SK-N-SH (cell line): Measurements from ENCODE around the gene PSD. TPM values are rescaled to one million over a fixed set of nuclear protein-coding genes. Genes with fewer than 3 reads are reported as not detected.

Experiments
- CTCF ChIA-PET: fragments of 300-600, 350-600 bp; formaldehyde crosslinking; extraction: SDS; loops from one replicate; lab custom pipeline; 2021; lab: Yijun Ruan, JAX
- POLR2A ChIA-PET: fragments of 350-600 bp; sonication (Branson Sonifier 250); formaldehyde crosslinking; extraction: SDS; loops from one replicate; lab custom pipeline; 2020; ENCODE audit warnings: antibody characterized with exemption, inconsistent platforms; lab: Yijun Ruan, JAX
- DNase-seq: peaks from one replicate; pipeline ENCODE4 v3.0.0; 2012
- H2AFZ ChIP-seq: fragments of 200-600 bp; sonication (generic); 2 replicates; pipeline ENCODE4 v1.8.1; 2016; ENCODE audit warnings: antibody characterized with exemption, mild to moderate bottlenecking, low read depth
- H3F3A ChIP-seq: fragments of 200-600 bp; sonication (generic); replicated peaks from 2 replicates; pipeline ENCODE3; 2016; ENCODE audit warnings: antibody characterized with exemption, mild to moderate bottlenecking; ENCODE audit not compliant: insufficient read depth
- H3K27ac ChIP-seq, 2 experiments: fragments of 200-500 bp in 1 of 2; fragments of 200-600 bp in 1 of 2; sonication (Bioruptor generic) in 1 of 2; sonication (generic), shearing (Covaris generic) in 1 of 2; 2 replicates each; pipeline versions ENCODE4 v1.5.1 to v1.6.1; 2014 to 2016; ENCODE audit warnings: low read depth in 2 of 2, inconsistent platforms in 1 of 2, low read length in 1 of 2, mild to moderate bottlenecking in 1 of 2, mixed read lengths in 1 of 2
- H3K27me3 ChIP-seq: fragments of 200-600 bp; sonication (generic), shearing (Covaris generic); 2 replicates; pipeline ENCODE4 v1.6.1; 2016; ENCODE audit warnings: mixed run types; ENCODE audit not compliant: insufficient read depth
- H3K36me3 ChIP-seq, 2 experiments: fragments of 200-500 bp in 1 of 2; fragments of 200-600 bp in 1 of 2; sonication (Bioruptor generic) in 1 of 2; sonication (generic) in 1 of 2; replicated peaks in 1 of 2; 2 replicates each; pipeline versions ENCODE3 to v1.5.1; 2014 to 2016; ENCODE audit warnings: low read length in 1 of 2, mild to moderate bottlenecking in 1 of 2; ENCODE audit not compliant: insufficient read depth in 2 of 2, control insufficient read depth in 1 of 2
- H3K4me1 ChIP-seq, 2 experiments: fragments of 200-500 bp in 1 of 2; fragments of 200-600 bp in 1 of 2; sonication (Bioruptor generic) in 1 of 2; sonication (generic), shearing (Covaris generic) in 1 of 2; 2 replicates each; pipeline versions ENCODE4 v1.5.1 to v1.6.1; 2014 to 2016; ENCODE audit warnings: low read depth in 1 of 2, low read length in 1 of 2, mixed run types in 1 of 2; ENCODE audit not compliant: insufficient read depth in 2 of 2, control insufficient read depth in 1 of 2
- H3K4me2 ChIP-seq: fragments of 200-600 bp; sonication (generic), shearing (Covaris generic); 2 replicates; pipeline ENCODE4 v1.6.1; 2017; ENCODE audit warnings: mixed run types
- H3K4me3 ChIP-seq, 2 experiments: fragments of 200-500 bp in 1 of 2; fragments of 200-600 bp in 1 of 2; sonication (Bioruptor generic) in 1 of 2; sonication (generic), shearing (Covaris generic) in 1 of 2; 2 replicates each; pipeline versions ENCODE4 v1.5.1 to v1.8.1; 2014 to 2016; ENCODE audit warnings: low read depth in 2 of 2, inconsistent platforms in 1 of 2, low read length in 1 of 2, mild to moderate bottlenecking in 1 of 2, mixed read lengths in 1 of 2, moderate library complexity in 1 of 2
- H3K79me2 ChIP-seq: fragments of 200-600 bp; sonication (generic); 2 replicates; pipeline ENCODE4 v1.8.1; 2017; ENCODE audit warnings: mild to moderate bottlenecking; ENCODE audit not compliant: insufficient read depth
- H3K9ac ChIP-seq: fragments of 200-600 bp; sonication (generic); 2 replicates; pipeline ENCODE4 v1.6.1; 2017; ENCODE audit warnings: mixed run types
- H3K9me2 ChIP-seq: fragments of 200-600 bp; sonication (generic); 2 replicates; pipeline ENCODE4 v1.6.1; 2017; ENCODE audit warnings: mixed run types
- H3K9me3 ChIP-seq: fragments of 200-600 bp; sonication (generic); 2 replicates; pipeline ENCODE4 v1.6.1; 2017; ENCODE audit warnings: mixed run types, mild to moderate bottlenecking, moderate library complexity
- H4K20me1 ChIP-seq: fragments of 200-600 bp; sonication (generic); 2 replicates; pipeline ENCODE4 v1.6.1; 2017; ENCODE audit warnings: mild to moderate bottlenecking, mixed run types; ENCODE audit not compliant: insufficient read depth
- CTCF ChIP-seq: fragments of 200-600 bp; sonication (generic); IDR thresholded peaks from 2 replicates; pipeline ENCODE4 v1.6.1; 2017; ENCODE audit warnings: antibody characterized with exemption, mild to moderate bottlenecking, moderate library complexity
- FOXJ3 ChIP-seq: sonication (generic); formaldehyde crosslinking; IDR thresholded peaks from 2 replicates; pipeline ENCODE4 v1.5.1; 2020; ENCODE audit warnings: mild to moderate bottlenecking, missing genetic modification reagents
- JUND ChIP-seq: IDR thresholded peaks from 2 replicates; pipeline ENCODE4 v1.4.0; 2012
- MEF2A ChIP-seq: IDR thresholded peaks from 2 replicates; pipeline ENCODE4 v1.4.0; 2012; ENCODE audit warnings: low read depth, borderline replicate concordance
- NFIC ChIP-seq: IDR thresholded peaks from 2 replicates; pipeline ENCODE4 v1.4.0; 2012; ENCODE audit warnings: borderline replicate concordance
- POLR2AphosphoS5 ChIP-seq: IDR thresholded peaks from 2 replicates; pipeline ENCODE4 v1.6.1; 2012; ENCODE audit warnings: low read depth, low read length
- RCOR1 ChIP-seq: fragments of 150-350 bp; IDR thresholded peaks from 2 replicates; pipeline ENCODE4 v1.6.1; 2017; ENCODE audit warnings: antibody characterized with exemption, low read length
- REST ChIP-seq: IDR thresholded peaks from 2 replicates; pipeline ENCODE4 v1.6.1; 2012; ENCODE audit warnings: mild to moderate bottlenecking, low read depth, low read length, moderate library complexity
- TAF1 ChIP-seq: IDR thresholded peaks from 2 replicates; pipeline ENCODE4 v1.6.1; 2012; ENCODE audit warnings: low read depth, mild to moderate bottlenecking, low read length, moderate library complexity, borderline replicate concordance
- USF1 ChIP-seq: IDR thresholded peaks from 2 replicates; pipeline ENCODE4 v1.4.0; 2012; ENCODE audit warnings: low read depth, borderline replicate concordance
- YY1 ChIP-seq: IDR thresholded peaks from 2 replicates; pipeline ENCODE4 v1.4.0; 2012; ENCODE audit warnings: low read depth, mild to moderate bottlenecking
- ZBTB33 ChIP-seq: IDR thresholded peaks from 2 replicates; pipeline ENCODE4 v1.4.0; 2012; ENCODE audit warnings: low read depth, borderline replicate concordance
- WGBS: methylation state at CpG from one replicate; pipeline ENCODE4 v1.1.6; 2017; ENCODE audit warnings: low lambda C conversion rate; 5-methylcytosine and 5-hydroxymethylcytosine counted together
- polyA plus RNA-seq, 3 experiments: library from polyadenylated mRNA; depleted of rRNA; stranded (reverse); fragments of >200 nt; gene quantifications; 2 replicates each; pipeline ENCODE4 v1.2.3, GENCODE V29; 2012

The PSD gene
- polyA plus RNA-seq, 1 of the 3 experiments (the other 2 are of a cell fraction): 0.97 TPM

DNA sequence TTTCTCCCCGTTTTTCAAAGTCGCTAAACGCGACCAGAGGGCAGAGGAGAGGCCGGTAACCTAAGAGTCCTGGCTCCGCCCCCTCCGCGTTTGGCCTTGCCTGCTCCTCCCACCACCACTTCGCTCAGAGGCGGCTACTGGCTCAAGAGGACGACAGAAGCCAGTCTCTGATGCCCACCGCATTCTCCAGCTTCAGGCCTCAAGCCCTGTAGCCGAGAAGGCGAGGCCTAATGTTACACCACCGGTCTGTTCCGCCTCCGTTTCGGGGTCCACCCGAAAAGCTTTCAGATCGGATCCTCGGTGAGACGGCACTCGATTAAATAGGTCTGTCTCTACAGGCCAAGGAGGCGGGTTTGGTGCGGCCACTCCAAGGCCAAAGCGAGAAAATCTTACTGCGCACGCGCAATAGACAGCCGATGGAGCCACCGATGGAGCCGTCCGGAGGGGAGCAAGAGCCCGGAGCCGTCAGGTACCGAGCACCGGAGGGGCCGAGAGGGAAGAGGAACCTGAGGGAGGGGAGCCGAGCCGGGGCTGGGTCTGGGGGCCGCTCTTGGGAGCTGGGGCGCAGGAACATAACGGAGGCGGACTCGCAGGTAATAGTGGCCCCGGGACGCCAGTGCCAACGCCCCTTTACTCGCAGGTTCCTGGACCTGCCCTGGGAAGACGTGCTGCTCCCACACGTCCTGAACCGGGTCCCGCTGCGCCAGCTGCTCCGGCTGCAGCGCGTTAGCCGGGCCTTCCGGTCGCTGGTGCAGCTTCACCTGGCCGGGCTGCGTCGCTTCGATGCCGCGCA lies 2.3 kb upstream of the PSD start, which contains the start of gene FBXL15 (continued):
- TF ChIP-seq ZBTB33 (no peak), CTCF (no peak), RCOR1 (0 out of 2 replicates have a peak, but pooled peaks have one; percentile 16), MEF2A (no peak), YY1 (peak; percentile 77), NFIC (no peak), JUND (no peak), FOXJ3 (CRISPR knock-in tag) (no peak), TAF1 (peak; percentile 84), USF1 (no peak)

DNA sequence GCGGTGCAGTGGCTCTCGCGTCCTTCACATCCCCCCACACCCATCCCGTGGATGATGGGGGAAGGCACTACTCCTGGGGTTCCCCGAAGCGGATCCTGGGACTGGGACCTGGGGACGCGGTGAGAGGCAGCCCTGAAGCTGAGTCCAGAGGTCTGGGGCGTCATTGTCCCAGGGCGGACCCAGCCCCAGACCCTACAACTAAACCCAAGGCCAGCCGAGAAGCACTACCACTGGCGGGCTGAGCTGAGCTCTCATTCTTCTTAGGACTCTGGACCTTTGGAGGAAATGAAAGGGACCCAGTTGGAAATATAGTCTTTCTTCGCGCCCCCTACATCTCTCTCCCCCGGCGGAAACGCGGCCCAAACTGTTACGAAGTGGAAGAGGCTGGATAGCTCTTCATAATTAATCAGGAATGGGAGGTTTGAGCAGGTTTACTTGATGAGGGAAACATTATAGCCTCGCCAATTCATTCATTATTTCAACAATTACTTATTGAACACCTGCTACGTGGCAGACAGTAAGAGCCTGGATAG lies 1.7 kb upstream of the PSD start:
- H4K20me1 ChIP-seq: no peaks in the 10 kb centered on the region
- H3K79me2 ChIP-seq: no peaks in the 10 kb centered on the region
- H3K4me1 ChIP-seq: peaks cover 0 to 29% of the 10 kb centered on the region in 2 experiments; a peak in 2 of 4 replicates
- peak overlapping the region; percentile 77 to 90 for H3K4me3 ChIP-seq
- H3K27me3 ChIP-seq: no peaks in the 10 kb centered on the region
- peaks cover 0 to 21% of the 10 kb centered on the region in 2 experiments for H3K36me3 ChIP-seq
- peak overlapping the region; percentile 68; the same call in 1 of the 2 replicates for H3K9ac ChIP-seq
- no peaks in the 10 kb centered on the region for H3K9me3 ChIP-seq
- H2AFZ ChIP-seq: peak overlapping the region; percentile 85
- peaks cover 15% of the 10 kb centered on the region for H3F3A ChIP-seq
- WGBS: under 1% methylated on average over 17 of the region's 21 CpGs
- ChIA-PET POLR2A (interaction anchor here (0.6 to 4.2 kb wide), 11 partner anchors 12 to 307 kb away, joined by 3 to 41 read pairs (median 4); partner anchors contain the start of genes C10orf95 and CUEDC2), CTCF (interaction anchor here (1.1 to 18.3 kb wide), 10 partner anchors 9 to 251 kb away, joined by 3 to 359 read pairs (median 24); partner anchors contain the start of genes C10orf95, CUEDC2, NFKB2 and SUFU)
- peak overlapping the region; percentile 78 to 99; a peak in 3 of 4 replicates for H3K27ac ChIP-seq
- peak; percentile 45 for DNase-seq
- no peak for TF ChIP-seq USF1
- TF ChIP-seq POLR2AphosphoS5: no peak
- peak; percentile 77; the same call in 1 of the 2 replicates for TF ChIP-seq REST
- peak overlapping the region; percentile 84 for H3K4me2 ChIP-seq
- H3K9me2 ChIP-seq: no peaks in the 10 kb centered on the region
